ENCODE data around the gene ELOVL6. TPM values are rescaled to one million over a fixed set of nuclear protein-coding genes. Genes with fewer than 3 reads are reported as not detected.

ELOVL6 gene
- total and polyA plus RNA-seq, 2 of the 4 experiments (the other 2 are of a cell fraction): 17.9 to 19.0 TPM

GRCh38 chr4:110003401-110004187, 194.8 kb downstream of the ELOVL6 start:
- Histone ChIP-seq H3K56ac (ENCODE audit: extremely low read depth, insufficient read depth, low read length) (no peak overlapping the region), H3K27ac (ENCODE audit: insufficient read depth, low read length) (no peak overlapping the region), H4K91ac (ENCODE audit: insufficient read depth, low read depth, low read length) (no peak overlapping the region), H3K4ac (ENCODE audit: low read depth, low read length) (no peak overlapping the region), H3K4me2 (ENCODE audit: low read depth, low read length) (no peak overlapping the region), H3K9ac (ENCODE audit: low read depth, low read length) (no peak overlapping the region), H3K36me3 (ENCODE audit: control insufficient read depth, insufficient read depth, low read length) (no peaks in the 10 kb centered on the region), H3K79me1 (ENCODE audit: low read depth in 1 of 2, low read length in 2 of 2) (no peaks in the 10 kb centered on the region), H2AK5ac (ENCODE audit: low read depth, low read length) (no peak overlapping the region), H3K4me1 (ENCODE audit: control insufficient read depth, insufficient read depth, low read length) (no peaks in the 10 kb centered on the region), H4K5ac (ENCODE audit: low read depth, low read length) (no peak overlapping the region), H3K9me3 (ENCODE audit: control insufficient read depth, insufficient read depth, low read length) (no peaks in the 10 kb centered on the region), H2AFZ (replicated peaks; ENCODE audit: low read length, poor library complexity) (no peak overlapping the region), H2BK5ac (ENCODE audit: low read depth, low read length, poor library complexity, severe bottlenecking) (no peak overlapping the region), H3K14ac (replicated peaks; ENCODE audit: low read depth, low read length) (no peak overlapping the region), H2AK9ac (replicated peaks; ENCODE audit: low read depth, low read length, poor library complexity) (no peak overlapping the region), H4K8ac (ENCODE audit: low read depth in 2 of 2, low read length in 2 of 2) (no peak overlapping the region), H2BK120ac (ENCODE audit: low read depth, low read length) (no peak overlapping the region), H4K20me1 (ENCODE audit: insufficient read depth, low read length) (no peaks in the 10 kb centered on the region), H3K18ac (ENCODE audit: low read depth, low read length) (no peak overlapping the region), H2BK15ac (ENCODE audit: low read depth, low read length) (no peak overlapping the region), H3K27me3 (ENCODE audit: control insufficient read depth, insufficient read depth, low read length) (no peaks in the 10 kb centered on the region), H2BK20ac (ENCODE audit: low read depth, low read length) (no peak overlapping the region), H3K4me3 (ENCODE audit: insufficient read depth, low read depth, low read length) (no peak overlapping the region), H3K23ac (ENCODE audit: low read depth, low read length) (no peak overlapping the region), H3K9me1 (ENCODE audit: insufficient read depth, low read length) (no peaks in the 10 kb centered on the region)
- intact Hi-C loops (cut with micrococcal nuclease): no loop called here
- TF ChIP-seq CHD1 (IDR thresholded peaks at IDR 0.05; ENCODE audit: low read depth, low read length) (no peak), FOS (IDR thresholded peaks at IDR 0.05; ENCODE audit: low read depth, low read length) (no peak), ELK1 (IDR thresholded peaks at IDR 0.05; ENCODE audit: borderline replicate concordance, low read depth, low read length) (no peak), NFE2L2 (IDR thresholded peaks at IDR 0.05; ENCODE audit: low read depth, low read length) (no peak), RFX5 (IDR thresholded peaks at IDR 0.05; ENCODE audit: low read depth, low read length) (no peak), RAD21 (IDR thresholded peaks at IDR 0.05; ENCODE audit: low read length) (no peak), MXI1 (IDR thresholded peaks at IDR 0.05; ENCODE audit: borderline replicate concordance, low read depth, low read length) (no peak), USF2 (IDR thresholded peaks at IDR 0.05; ENCODE audit: low read depth, low read length) (no peak), CTCF (conservative IDR thresholded peaks at IDR 0.05; ENCODE audit: low read depth, low read length) (no peak)
- WGBS, 2 experiments (ENCODE audit: extremely low coverage in 2 of 2, insufficient read length in 1 of 2): no CpG with 5 or more reads among the region's 6 CpGs
- CTCF ChIA-PET: interaction anchor here (0.7 to 5.4 kb wide), 2 partner anchors 165 to 508 kb away, joined by 3 to 52 read pairs; no protein-coding TSS in a partner anchor
- in situ Hi-C loops (cut with MboI; ENCODE audit: low sequenced_read_pairs): loop anchor here (25.0 kb wide), 1 partner anchor 309 kb away; no protein-coding TSS in a partner anchor
- no TSS peak for BruUV-seq (replicated peaks)
- ATAC-seq (ENCODE audit: low read depth): no peak
- POLR2A ChIA-PET (ENCODE audit: unreplicated experiment): no interaction called here
- DNase-seq: no peak
- dilution Hi-C loops (cut with HindIII; ENCODE audit: low sequenced_read_pairs, unreplicated experiment): no loop called here
